ENCODE results near the gene MAP3K4. TPM values are rescaled to one million over a fixed set of nuclear protein-coding genes. Genes with fewer than 3 reads are reported as not detected.

MAP3K4 gene
- polyA plus RNA-seq, 4 donors = 12.4 to 29.5 (median 18.2) TPM

- 78 to 95% (median 93%) methylated on average over 3 of the region's 3 CpGs for WGBS, 3 donors
- Histone ChIP-seq H3K27ac (ENCODE audit: low read depth in 1 of 3, low read length in 2 of 3) (no peak overlapping the region), H3K9me3 (ENCODE audit: control insufficient read depth in 2 of 2, insufficient read depth in 1 of 2, low read depth in 1 of 2, low read length in 1 of 2) (no peaks in the 10 kb centered on the region), H3K4me1 (ENCODE audit: control insufficient read depth in 3 of 3, insufficient read depth in 2 of 3, low read depth in 1 of 3, low read length in 2 of 3) (no peaks in the 10 kb centered on the region), H3K4me3 (ENCODE audit: low read depth in 1 of 3, low read length in 3 of 3) (no peak overlapping the region), H3K36me3 (ENCODE audit: control insufficient read depth in 3 of 3, insufficient read depth in 2 of 3, low read depth in 1 of 3, low read length in 3 of 3) (peaks cover 0 to 12% (median 2%) of the 10 kb centered on the region in 3 donors), H3K27me3 (ENCODE audit: control insufficient read depth in 3 of 3, insufficient read depth in 3 of 3, low read length in 3 of 3) (no peaks in the 10 kb centered on the region)
- DNase-seq (no peak), FAIRE-seq (no peak)
Measured at GRCh38 chr6:161066511-161066910, 74.9 kb downstream of the MAP3K4 start.

DNA sequence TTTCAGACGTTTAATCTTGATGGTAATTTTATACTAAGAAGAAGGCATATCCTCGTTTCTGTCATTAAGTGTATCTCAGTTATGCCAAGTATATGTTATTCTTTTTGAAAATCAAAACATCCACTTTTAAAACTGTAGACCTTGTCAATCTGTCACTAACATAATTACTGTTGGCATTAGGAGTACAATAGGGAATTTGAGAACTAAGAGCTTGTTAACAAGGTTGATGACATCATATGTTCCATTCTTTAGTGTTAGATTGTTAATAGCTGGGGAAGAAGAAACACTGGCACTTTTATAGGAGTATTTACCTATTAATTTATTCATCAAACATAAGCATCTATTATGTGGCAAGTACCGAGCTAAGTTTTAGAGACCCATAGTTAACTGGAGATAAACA, 76.2 kb downstream of the MAP3K4 start:
- H3K27ac ChIP-seq (ENCODE audit: low read depth in 1 of 3, low read length in 2 of 3) = no peak overlapping the region
- 79 to 88% (median 79%) methylated on average over 3 of the region's 3 CpGs for WGBS, 3 donors
- FAIRE-seq (no peak), DNase-seq (no peak)
- peaks cover 0 to 12% (median 2%) of the 10 kb centered on the region in 3 donors for H3K36me3 ChIP-seq (ENCODE audit: control insufficient read depth in 3 of 3, insufficient read depth in 2 of 3, low read depth in 1 of 3, low read length in 3 of 3)
- H3K4me3 ChIP-seq (ENCODE audit: low read depth in 1 of 3, low read length in 3 of 3) = no peak overlapping the region
- no peaks in the 10 kb centered on the region for H3K4me1 ChIP-seq (ENCODE audit: control insufficient read depth in 3 of 3, insufficient read depth in 2 of 3, low read depth in 1 of 3, low read length in 2 of 3)
- no peaks in the 10 kb centered on the region for H3K27me3 ChIP-seq (ENCODE audit: control insufficient read depth in 3 of 3, insufficient read depth in 3 of 3, low read length in 3 of 3)
- H3K9me3 ChIP-seq (ENCODE audit: control insufficient read depth in 2 of 2, insufficient read depth in 1 of 2, low read depth in 1 of 2, low read length in 1 of 2) = no peaks in the 10 kb centered on the region

DNA sequence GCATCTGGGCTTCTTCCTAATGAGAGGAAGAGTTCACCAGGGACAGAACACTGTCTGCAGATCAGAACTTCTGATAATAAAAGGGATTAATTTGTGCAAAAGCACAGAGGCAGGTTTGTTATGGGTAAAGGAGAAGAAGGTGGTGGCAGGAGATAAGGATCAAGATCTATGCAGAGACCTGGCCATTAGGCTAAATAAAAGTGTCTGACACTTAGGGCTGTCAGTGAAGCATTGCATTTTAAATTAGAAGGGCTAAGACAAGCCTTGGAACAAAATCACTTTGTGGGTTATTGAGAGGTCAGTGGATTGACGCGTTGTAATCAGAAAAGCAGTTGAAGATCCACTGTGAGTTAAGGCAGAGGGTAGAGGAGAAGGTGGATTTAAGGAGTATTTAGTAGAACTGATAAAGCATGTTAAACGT, 76.8 kb downstream of the MAP3K4 start:
- no peak for FAIRE-seq
- Histone ChIP-seq H3K27ac (ENCODE audit: low read depth in 1 of 3, low read length in 2 of 3) (no peak overlapping the region), H3K36me3 (ENCODE audit: control insufficient read depth in 3 of 3, insufficient read depth in 2 of 3, low read depth in 1 of 3, low read length in 3 of 3) (peaks cover 1 to 13% (median 2%) of the 10 kb centered on the region in 3 donors), H3K27me3 (ENCODE audit: control insufficient read depth in 3 of 3, insufficient read depth in 3 of 3, low read length in 3 of 3) (no peaks in the 10 kb centered on the region), H3K4me1 (ENCODE audit: control insufficient read depth in 3 of 3, insufficient read depth in 2 of 3, low read depth in 1 of 3, low read length in 2 of 3) (no peaks in the 10 kb centered on the region), H3K9me3 (ENCODE audit: control insufficient read depth in 2 of 2, insufficient read depth in 1 of 2, low read depth in 1 of 2, low read length in 1 of 2) (no peaks in the 10 kb centered on the region), H3K4me3 (ENCODE audit: low read depth in 1 of 3, low read length in 3 of 3) (no peak overlapping the region)
- DNase-seq = no peak
- WGBS, 3 donors = 82 to 93% (median 92%) methylated on average over 3 of the region's 3 CpGs

- 84 to 86% (median 84%) methylated on average over 5 of the region's 5 CpGs for WGBS, 3 donors
- H3K27ac ChIP-seq (ENCODE audit: low read depth in 1 of 3, low read length in 2 of 3) = no peak overlapping the region
- FAIRE-seq = no peak
- peaks cover 6 to 36% (median 6%) of the 10 kb centered on the region in 3 donors for H3K36me3 ChIP-seq (ENCODE audit: control insufficient read depth in 3 of 3, insufficient read depth in 2 of 3, low read depth in 1 of 3, low read length in 3 of 3)
- no peak overlapping the region for H3K4me3 ChIP-seq (ENCODE audit: low read depth in 1 of 3, low read length in 3 of 3)
- H3K4me1 ChIP-seq (ENCODE audit: control insufficient read depth in 3 of 3, insufficient read depth in 2 of 3, low read depth in 1 of 3, low read length in 2 of 3) = peaks cover 0 to 2% (median 0%) of the 10 kb centered on the region in 3 donors
- DNase-seq = no peak
- H3K9me3 ChIP-seq (ENCODE audit: control insufficient read depth in 2 of 2, insufficient read depth in 1 of 2, low read depth in 1 of 2, low read length in 1 of 2) = no peaks in the 10 kb centered on the region
- no peaks in the 10 kb centered on the region for H3K27me3 ChIP-seq (ENCODE audit: control insufficient read depth in 3 of 3, insufficient read depth in 3 of 3, low read length in 3 of 3)
Measured at GRCh38 chr6:161073930-161074329, 82.4 kb downstream of the MAP3K4 start.

DNA sequence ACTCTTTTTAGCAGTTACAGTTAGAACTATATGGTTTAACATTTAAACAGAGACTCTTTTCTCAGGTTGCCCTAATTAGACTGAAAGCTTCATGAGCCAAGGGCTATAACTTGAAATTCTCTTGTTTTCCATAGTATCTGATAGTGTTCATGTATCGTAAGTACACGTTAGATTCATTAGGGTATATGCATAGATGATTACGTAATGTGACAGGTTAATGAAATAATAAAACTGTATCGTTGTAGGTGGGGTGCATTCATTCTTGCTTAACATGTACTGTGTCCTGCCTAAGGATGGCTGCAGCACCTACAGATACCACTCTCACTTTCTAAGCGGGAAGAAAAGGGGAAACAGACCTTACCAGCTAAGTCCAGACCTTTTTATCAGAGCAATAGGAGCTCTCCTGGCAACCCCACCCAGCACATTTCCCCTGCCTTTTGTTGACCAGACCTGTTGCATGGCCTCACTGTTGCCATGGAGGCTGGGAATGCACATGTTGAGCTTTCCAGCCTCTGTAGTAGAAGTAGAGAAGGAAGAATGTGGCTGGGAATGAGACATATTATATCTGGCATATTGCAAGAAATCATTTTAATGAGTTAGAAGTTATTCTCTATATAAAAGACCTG, 83.0 kb downstream of the MAP3K4 start:
- Histone ChIP-seq H3K9me3 (ENCODE audit: control insufficient read depth in 2 of 2, insufficient read depth in 1 of 2, low read depth in 1 of 2, low read length in 1 of 2) (no peaks in the 10 kb centered on the region), H3K4me3 (ENCODE audit: low read depth in 1 of 3, low read length in 3 of 3) (no peak overlapping the region), H3K4me1 (ENCODE audit: control insufficient read depth in 3 of 3, insufficient read depth in 2 of 3, low read depth in 1 of 3, low read length in 2 of 3) (peaks cover 0 to 2% (median 0%) of the 10 kb centered on the region in 3 donors), H3K36me3 (ENCODE audit: control insufficient read depth in 3 of 3, insufficient read depth in 2 of 3, low read depth in 1 of 3, low read length in 3 of 3) (peaks cover 6 to 37% (median 8%) of the 10 kb centered on the region in 3 donors), H3K27me3 (ENCODE audit: control insufficient read depth in 3 of 3, insufficient read depth in 3 of 3, low read length in 3 of 3) (no peaks in the 10 kb centered on the region), H3K27ac (ENCODE audit: low read depth in 1 of 3, low read length in 2 of 3) (peak overlapping the region in 1 of 3 donors; percentile 6)
- 90 to 93% (median 91%) methylated on average over 5 of the region's 5 CpGs for WGBS, 3 donors
- DNase-seq = peak; percentile 15 to 56
- no peak for FAIRE-seq

DNA sequence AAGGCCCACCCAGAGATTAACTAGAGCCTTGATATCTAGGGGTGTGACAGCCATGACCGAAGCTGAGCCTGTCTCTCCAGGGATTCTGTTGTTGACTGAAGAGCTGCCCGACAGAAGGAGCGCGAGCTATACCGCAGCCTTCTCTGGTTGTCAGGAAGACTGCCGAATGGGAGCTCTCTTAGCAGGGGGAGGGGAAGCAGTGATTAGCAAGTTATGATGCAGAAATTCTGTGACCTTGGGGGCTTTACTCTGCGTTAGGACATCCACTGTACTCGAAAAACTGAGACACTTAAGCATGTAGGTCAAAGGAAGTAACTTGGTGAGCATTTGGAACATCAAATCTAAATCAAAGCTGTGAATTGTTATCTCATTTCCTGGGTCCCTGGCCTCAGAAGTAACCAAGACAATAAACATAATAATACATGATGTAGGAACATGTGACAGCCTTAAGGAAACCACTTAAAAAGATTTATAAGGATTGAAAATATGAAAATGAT, 84.7 kb downstream of the MAP3K4 start:
- Histone ChIP-seq H3K4me3 (ENCODE audit: low read depth in 1 of 3, low read length in 3 of 3) (no peak overlapping the region), H3K27ac (ENCODE audit: low read depth in 1 of 3, low read length in 2 of 3) (no peak overlapping the region), H3K27me3 (ENCODE audit: control insufficient read depth in 3 of 3, insufficient read depth in 3 of 3, low read length in 3 of 3) (no peaks in the 10 kb centered on the region), H3K36me3 (ENCODE audit: control insufficient read depth in 3 of 3, insufficient read depth in 2 of 3, low read depth in 1 of 3, low read length in 3 of 3) (peaks cover 11 to 44% (median 11%) of the 10 kb centered on the region in 3 donors), H3K9me3 (ENCODE audit: control insufficient read depth in 2 of 2, insufficient read depth in 1 of 2, low read depth in 1 of 2, low read length in 1 of 2) (no peaks in the 10 kb centered on the region), H3K4me1 (ENCODE audit: control insufficient read depth in 3 of 3, insufficient read depth in 2 of 3, low read depth in 1 of 3, low read length in 2 of 3) (peaks cover 0 to 2% (median 0%) of the 10 kb centered on the region in 3 donors)
- DNase-seq = peak in 1 of 2 donors; percentile 8
- no peak for FAIRE-seq
- 78 to 90% (median 84%) methylated on average over 8 of the region's 8 CpGs for WGBS, 3 donors

GRCh38 chr6:161079566-161080262, 88.1 kb downstream of the MAP3K4 start:
- no peak for FAIRE-seq
- Histone ChIP-seq H3K4me3 (ENCODE audit: low read depth in 1 of 3, low read length in 3 of 3) (no peak overlapping the region), H3K27ac (ENCODE audit: low read depth in 1 of 3, low read length in 2 of 3) (peak overlapping the region in 1 of 3 donors; percentile 17), H3K27me3 (ENCODE audit: control insufficient read depth in 3 of 3, insufficient read depth in 3 of 3, low read length in 3 of 3) (no peaks in the 10 kb centered on the region), H3K36me3 (ENCODE audit: control insufficient read depth in 3 of 3, insufficient read depth in 2 of 3, low read depth in 1 of 3, low read length in 3 of 3) (peaks cover 14 to 59% (median 26%) of the 10 kb centered on the region in 3 donors), H3K4me1 (ENCODE audit: control insufficient read depth in 3 of 3, insufficient read depth in 2 of 3, low read depth in 1 of 3, low read length in 2 of 3) (peaks cover 0 to 1% (median 0%) of the 10 kb centered on the region in 3 donors), H3K9me3 (ENCODE audit: control insufficient read depth in 2 of 2, insufficient read depth in 1 of 2, low read depth in 1 of 2, low read length in 1 of 2) (no peaks in the 10 kb centered on the region)
- WGBS, 3 donors = 82 to 91% (median 82%) methylated on average over 12 of the region's 12 CpGs
- DNase-seq = no peak

DNA sequence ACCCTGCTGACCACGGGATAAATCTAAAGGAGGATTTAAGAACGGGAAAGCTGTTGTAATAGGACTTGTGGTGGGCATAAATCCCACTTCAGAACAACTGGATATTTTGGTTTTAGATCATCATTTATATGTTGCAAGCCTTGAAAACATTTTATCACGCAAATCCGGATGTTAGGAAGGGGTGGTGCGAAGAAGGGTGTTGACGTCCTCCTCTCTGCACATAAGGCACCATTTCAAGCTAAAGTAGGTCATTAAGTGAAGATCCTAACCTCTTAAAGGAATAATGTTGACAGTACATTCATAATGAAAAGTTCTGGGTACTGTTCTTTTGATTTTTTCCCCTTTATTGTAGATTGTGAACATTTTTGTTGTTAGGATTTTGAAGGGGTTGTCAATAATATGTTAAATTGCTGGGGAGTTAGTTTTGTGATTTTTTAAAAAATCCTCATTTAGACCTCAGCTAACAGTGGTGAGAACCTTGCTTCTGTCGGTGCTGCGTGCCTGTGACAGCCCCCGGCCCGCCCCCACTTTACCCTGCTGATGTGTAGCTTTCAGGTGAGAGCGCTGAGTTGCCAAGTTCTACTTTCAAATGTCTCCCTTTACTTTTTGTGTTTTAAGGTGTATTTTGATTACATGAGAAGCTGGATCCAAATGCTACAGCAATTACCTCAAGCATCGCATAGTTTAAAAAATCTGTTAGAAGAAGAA, 88.8 kb downstream of the MAP3K4 start:
- no peak for FAIRE-seq
- Histone ChIP-seq H3K9me3 (ENCODE audit: control insufficient read depth in 2 of 2, insufficient read depth in 1 of 2, low read depth in 1 of 2, low read length in 1 of 2) (no peaks in the 10 kb centered on the region), H3K36me3 (ENCODE audit: control insufficient read depth in 3 of 3, insufficient read depth in 2 of 3, low read depth in 1 of 3, low read length in 3 of 3) (peaks cover 14 to 57% (median 26%) of the 10 kb centered on the region in 3 donors), H3K27ac (ENCODE audit: low read depth in 1 of 3, low read length in 2 of 3) (peak overlapping the region in 1 of 3 donors; percentile 17), H3K4me3 (ENCODE audit: low read depth in 1 of 3, low read length in 3 of 3) (no peak overlapping the region), H3K4me1 (ENCODE audit: control insufficient read depth in 3 of 3, insufficient read depth in 2 of 3, low read depth in 1 of 3, low read length in 2 of 3) (no peaks in the 10 kb centered on the region), H3K27me3 (ENCODE audit: control insufficient read depth in 3 of 3, insufficient read depth in 3 of 3, low read length in 3 of 3) (no peaks in the 10 kb centered on the region)
- DNase-seq = no peak
- WGBS, 3 donors = 91 to 95% (median 92%) methylated on average over 12 of the region's 12 CpGs
